ENCODE data around the gene CC2D2B. TPM values are rescaled to one million over a fixed set of nuclear protein-coding genes. Genes with fewer than 3 reads are reported as not detected.

Gene CC2D2B
- total RNA-seq, 1 experiment from 2014 or later, result 0.21 TPM

DNA sequence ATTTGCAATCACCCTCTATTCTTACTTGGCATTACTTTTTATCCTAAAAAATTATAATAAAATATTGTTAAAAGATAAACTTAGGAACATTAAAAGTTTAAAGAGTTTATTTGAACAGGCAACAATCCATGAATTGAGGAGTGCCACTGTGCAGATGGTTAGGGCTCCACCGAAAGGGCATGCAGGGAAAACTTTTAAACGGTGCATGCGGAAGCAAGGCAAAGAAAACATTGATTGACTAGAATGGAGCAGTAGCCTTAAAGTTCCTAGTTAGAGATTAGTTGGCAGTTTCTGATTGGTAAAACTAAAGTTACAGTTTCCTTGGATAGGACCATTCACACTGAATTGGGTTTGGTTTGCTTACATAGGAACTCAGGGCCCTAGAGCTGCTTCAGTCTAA, 17.3 kb downstream of the CC2D2B start:
- Histone ChIP-seq H3K9me3 (ENCODE audit: control insufficient read depth, insufficient read depth, low read depth, low read length) (no peaks in the 10 kb centered on the region), H3K4me1 (ENCODE audit: control insufficient read depth, insufficient read depth, low read length) (no peaks in the 10 kb centered on the region), H3K27ac (ENCODE audit: low read length) (no peak overlapping the region), H3K4me3 (ENCODE audit: low read depth in 2 of 2, low read length in 2 of 2) (no peak overlapping the region), H3K36me3 (ENCODE audit: control insufficient read depth, insufficient read depth, low read length) (no peaks in the 10 kb centered on the region), H3K27me3 (ENCODE audit: control insufficient read depth, insufficient read depth, low read length) (peaks cover 21% of the 10 kb centered on the region)
- CTCF ChIA-PET, result no interaction called here
- ATAC-seq (no peak), DNase-seq (ENCODE audit: low read depth, low spot score) (no peak)
- in situ Hi-C loops (cut with HindIII; ENCODE audit: low pct_unique_long_range_greater_than_20kb, low sequenced_read_pairs), result no loop called here
- POLR2A ChIA-PET, result no interaction called here
- TF ChIP-seq REST (IDR thresholded peaks at IDR 0.05; ENCODE audit: insufficient read depth in 1 of 2, low read depth in 2 of 2, low read length in 1 of 2), result no peak
- TF ChIP-seq CTCF (IDR thresholded peaks at IDR 0.05), result 0 out of 2 replicates have a peak, but pooled peaks have one; percentile 4
- no TSS peak for BruUV-seq (replicated peaks)
- intact Hi-C loops (cut with micrococcal nuclease; ENCODE audit: unreplicated experiment), result no loop called here

DNA sequence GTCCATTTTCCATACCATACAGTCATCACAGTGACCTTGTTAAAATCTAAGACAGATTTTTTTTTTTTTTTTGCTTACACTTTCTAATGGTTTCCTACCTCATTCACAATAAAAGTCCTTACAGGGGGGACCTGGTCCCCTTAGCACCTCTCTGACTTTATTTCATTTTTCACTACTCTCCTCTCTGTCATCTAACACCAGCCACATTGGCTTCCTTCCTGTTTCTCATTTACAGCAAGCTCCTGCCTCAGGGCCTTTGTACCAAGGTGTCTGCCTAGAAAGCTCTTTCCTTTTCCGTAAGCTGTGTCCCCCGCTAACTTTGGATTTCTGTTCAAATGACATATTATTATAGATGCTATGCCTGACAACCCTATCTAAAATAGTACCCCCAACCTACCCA, 27.7 kb downstream of the CC2D2B start:
- Histone ChIP-seq H3K27ac (ENCODE audit: low read length) (no peak overlapping the region), H3K4me3 (ENCODE audit: low read depth in 2 of 2, low read length in 2 of 2) (no peak overlapping the region), H3K9me3 (ENCODE audit: control insufficient read depth, insufficient read depth, low read depth, low read length) (no peaks in the 10 kb centered on the region), H3K36me3 (ENCODE audit: control insufficient read depth, insufficient read depth, low read length) (no peaks in the 10 kb centered on the region), H3K4me1 (ENCODE audit: control insufficient read depth, insufficient read depth, low read length) (no peaks in the 10 kb centered on the region), H3K27me3 (ENCODE audit: control insufficient read depth, insufficient read depth, low read length) (no peaks in the 10 kb centered on the region)
- TF ChIP-seq CTCF (IDR thresholded peaks at IDR 0.05), result no peak
- no peak for TF ChIP-seq TCF7L2 (IDR thresholded peaks at IDR 0.05; ENCODE audit: low read depth, low read length)
- no peak for TF ChIP-seq SIN3A (IDR thresholded peaks at IDR 0.05; ENCODE audit: borderline replicate concordance, insufficient read depth, low read depth, low read length)
- TF ChIP-seq POLR2AphosphoS5 (IDR thresholded peaks at IDR 0.05; ENCODE audit: low read depth, low read length), result no peak
- TF ChIP-seq REST (IDR thresholded peaks at IDR 0.05; ENCODE audit: insufficient read depth in 1 of 2, low read depth in 2 of 2, low read length in 1 of 2), result no peak
- BruUV-seq (replicated peaks), result no TSS peak
- ATAC-seq (no peak), DNase-seq (ENCODE audit: low read depth, low spot score) (no peak)
- CTCF ChIA-PET, result no interaction called here
- intact Hi-C loops (cut with micrococcal nuclease; ENCODE audit: unreplicated experiment) (no loop called here), in situ Hi-C loops (cut with HindIII; ENCODE audit: low pct_unique_long_range_greater_than_20kb, low sequenced_read_pairs) (no loop called here)
- POLR2A ChIA-PET, result no interaction called here

Data from Panc1 (cell line).